NCI-H2107 (cell line): ENCODE measurements around the gene VAV2.

Source experiments
- DNase-seq: peaks from one replicate; lab custom pipeline; 2025; lab: John Stamatoyannopoulos, UW

Gene VAV2

GRCh38 chr9:133891741-133892140 lies 100.4 kb downstream of the VAV2 start:
- DNase-seq = no peak

DNA sequence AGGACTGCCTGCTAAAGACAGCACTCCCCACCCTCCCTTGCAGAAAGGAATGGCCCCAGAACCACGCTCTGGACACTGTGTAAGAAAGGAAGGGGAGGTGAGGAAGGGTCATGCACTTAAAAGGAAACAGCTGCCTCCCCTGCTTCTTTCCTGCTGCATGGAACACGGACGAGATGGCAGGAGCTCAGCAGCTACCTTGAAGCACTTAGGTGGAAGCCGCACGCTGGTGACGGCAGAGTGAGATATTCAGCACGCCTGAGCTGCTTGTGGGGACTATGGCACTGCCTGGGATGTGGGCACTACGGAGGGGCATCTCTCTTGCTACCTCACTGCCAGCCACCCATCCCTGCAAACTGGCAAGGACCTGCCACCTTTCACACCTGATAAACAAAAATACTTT lies 101.5 kb downstream of the VAV2 start:
- DNase-seq = no peak

GRCh38 chr9:133889584-133890301 lies 102.4 kb downstream of the VAV2 start:
- DNase-seq = peak; percentile 57

GRCh38 chr9:133888809-133889491 lies 103.2 kb downstream of the VAV2 start:
- no peak for DNase-seq

DNA sequence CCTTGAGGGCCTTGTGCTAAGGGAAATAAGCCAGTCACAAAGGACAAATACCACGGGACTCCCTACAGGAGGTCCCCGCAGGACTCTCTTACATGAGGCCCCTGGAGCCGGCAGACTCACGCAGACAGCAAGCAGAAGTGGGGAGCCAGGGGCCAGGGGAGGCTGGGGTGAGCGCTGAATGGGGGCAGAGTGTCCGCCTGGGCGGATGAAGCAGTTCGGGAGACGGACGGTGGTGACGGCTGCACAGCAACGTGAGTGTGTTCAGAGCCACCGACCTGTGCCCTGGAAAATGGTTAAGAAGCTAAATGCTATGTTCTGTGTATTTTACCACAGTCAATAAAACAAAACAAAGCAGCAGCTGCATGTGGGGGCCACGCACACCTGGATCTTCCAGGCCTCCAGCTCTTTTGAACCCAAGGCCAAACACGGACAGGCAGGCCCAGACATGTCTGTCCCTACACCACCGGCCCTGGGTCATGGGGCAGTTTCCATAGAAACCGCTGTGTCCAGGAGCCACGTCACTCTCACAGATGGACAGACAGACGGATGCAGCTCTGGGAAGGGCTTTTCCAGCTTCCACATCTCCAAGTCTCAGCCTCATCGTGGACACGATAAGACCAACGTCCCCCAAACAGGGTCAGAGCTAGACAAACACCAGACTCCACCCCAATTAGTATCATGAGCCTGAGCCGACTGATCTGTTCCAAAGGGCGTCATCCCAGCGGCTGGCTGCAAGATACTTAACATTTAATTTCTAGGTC lies 103.9 kb downstream of the VAV2 start:
- no peak for DNase-seq

DNA sequence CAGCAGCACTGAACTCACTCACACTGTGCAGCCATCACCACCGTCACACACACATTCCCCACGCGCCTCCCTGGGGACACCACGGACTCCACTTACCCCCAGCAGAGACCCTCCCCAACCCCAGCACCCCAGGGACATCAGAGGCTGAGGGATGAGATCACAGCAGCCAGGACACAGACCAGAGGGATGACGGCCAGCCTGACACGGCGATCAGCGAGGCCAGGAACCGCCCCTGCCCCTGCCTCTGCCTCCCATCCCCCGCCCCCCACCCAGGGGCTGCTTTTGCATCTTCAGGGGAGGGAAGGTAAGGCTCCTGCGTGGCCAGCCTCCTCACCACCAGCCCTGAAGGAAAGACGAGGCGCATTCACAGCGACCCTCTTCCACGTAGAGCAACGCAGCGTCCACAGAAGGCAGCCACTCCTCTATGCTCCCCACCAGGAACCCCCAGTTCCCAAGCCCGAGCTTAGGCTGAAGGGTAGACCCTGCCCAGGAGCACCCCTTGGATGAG lies 104.5 kb downstream of the VAV2 start:
- no peak for DNase-seq

DNA sequence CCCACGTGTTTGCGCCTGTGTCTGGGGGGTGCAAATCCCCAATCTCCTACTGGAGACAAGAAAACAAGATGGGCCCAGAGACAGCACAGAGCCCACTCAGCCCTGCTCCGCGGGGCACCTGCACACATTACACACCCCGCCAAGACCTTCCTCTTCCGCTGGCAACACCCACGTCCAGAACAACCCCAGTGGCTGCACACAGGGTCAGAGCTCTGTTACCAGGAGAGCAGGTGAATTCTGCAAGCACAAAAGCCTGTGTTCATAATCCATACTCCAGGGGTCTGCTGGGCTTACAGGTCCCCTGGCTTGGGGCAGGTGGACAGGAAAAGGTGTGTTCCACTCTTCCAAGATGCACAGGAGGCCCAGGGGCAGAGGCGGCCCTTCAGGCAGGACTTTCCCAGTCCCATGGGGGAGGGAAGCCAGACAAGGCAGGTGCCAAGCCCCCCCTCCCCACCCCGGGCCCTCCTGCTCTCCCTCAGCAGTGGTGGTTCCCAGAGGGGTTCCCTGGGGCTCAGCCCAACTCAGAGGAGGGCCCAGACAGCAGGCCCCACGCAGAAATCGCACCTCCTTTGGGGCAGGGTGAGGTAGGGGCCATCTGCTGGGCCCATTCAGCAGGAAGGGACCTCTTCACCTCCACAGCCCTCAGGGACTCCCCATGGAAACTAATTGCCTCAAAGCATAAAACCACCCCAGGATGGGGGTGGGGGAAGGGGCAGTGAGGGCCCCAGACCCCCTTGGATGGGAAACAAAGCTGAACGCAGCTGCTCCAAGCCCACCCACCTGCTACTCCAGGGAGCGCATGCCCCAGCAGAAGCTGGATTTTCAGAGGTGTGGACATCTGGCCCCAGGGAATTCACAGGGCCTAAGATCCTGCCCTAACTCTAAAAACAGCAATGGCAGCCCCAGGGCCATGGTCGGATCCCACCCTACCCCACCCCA lies 105.3 kb downstream of the VAV2 start:
- no peak for DNase-seq

- no peak for DNase-seq
Observed at GRCh38 chr9:133884907-133885744, 107.0 kb downstream of the VAV2 start.

GRCh38 chr9:133882849-133883755 lies 109.0 kb downstream of the VAV2 start:
- no peak for DNase-seq

DNA sequence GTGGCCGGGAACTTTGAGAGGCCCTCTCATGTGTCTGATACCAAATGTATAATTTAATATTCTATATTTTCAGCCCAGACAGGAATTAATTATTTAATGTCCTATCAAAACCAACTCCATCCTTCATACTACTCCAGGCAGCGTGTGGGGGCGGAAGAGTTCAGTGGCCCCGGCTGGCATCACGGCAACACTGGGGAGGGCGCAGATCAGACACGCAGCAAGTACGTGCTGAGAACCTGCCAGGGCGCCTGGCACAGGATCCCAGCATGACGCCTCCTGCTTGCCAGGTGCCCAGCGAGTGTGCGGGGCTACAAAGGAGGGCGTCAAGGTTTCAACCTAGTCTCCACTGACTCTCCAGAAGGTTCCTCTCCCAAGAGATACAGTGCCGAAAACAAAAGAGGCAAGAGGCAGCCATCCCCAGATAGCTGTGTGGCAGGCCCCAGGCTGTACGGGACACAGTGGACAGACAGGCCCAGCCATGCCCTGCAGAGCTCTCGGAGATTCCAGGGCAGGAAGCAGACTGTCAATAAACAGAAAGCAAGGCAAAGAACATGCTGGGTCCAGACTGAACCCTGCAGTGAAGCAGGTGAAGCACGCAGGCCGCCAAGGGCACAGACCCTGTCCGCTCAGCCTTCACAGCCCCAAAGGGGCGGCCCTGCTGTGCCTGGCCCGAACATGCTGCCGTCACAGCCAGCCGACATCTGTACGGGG lies 110.3 kb downstream of the VAV2 start:
- DNase-seq = peak; percentile 62

- DNase-seq = peak; percentile 62
Observed at GRCh38 chr9:133880851-133881661, 111.1 kb downstream of the VAV2 start.

DNA sequence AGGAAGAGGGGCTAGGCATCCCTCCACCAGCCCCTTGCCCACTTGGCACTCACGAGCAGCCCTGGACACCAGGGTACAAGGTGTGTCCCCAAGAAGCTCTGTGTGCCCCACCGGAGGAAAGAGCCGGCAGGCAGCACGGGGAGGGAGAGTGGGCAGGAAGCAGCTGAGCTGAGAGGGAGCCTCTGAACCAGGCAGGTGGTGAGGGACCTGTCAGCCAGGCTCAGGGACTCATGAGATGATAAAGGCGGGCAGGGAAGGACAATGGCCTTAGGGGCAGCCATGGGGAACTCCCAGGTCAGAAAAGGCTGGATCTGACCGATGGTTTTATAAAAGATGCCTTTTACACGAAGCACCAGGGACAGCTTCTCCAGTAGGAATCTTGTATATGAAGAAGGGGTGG lies 112.0 kb downstream of the VAV2 start:
- DNase-seq = no peak

DNA sequence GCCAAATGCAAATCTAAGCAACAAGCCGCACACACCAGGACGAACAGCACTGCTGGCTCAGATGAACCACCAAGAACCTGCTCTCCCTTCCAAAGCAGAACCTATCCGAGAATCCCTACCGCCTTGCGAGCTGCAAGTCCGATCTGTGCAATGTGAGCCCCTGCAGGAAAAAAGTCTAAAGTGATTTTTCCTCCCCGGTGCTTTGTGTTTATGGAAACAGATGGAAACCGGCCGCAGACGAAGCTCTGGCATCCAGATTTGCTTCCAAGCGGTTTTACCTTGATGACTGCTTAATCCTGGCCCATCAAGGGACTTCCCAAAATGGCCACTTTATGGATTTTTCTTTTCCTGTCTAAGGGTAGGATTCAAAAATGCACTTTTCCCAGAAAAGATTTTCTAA lies 112.5 kb downstream of the VAV2 start:
- no peak for DNase-seq

DNA sequence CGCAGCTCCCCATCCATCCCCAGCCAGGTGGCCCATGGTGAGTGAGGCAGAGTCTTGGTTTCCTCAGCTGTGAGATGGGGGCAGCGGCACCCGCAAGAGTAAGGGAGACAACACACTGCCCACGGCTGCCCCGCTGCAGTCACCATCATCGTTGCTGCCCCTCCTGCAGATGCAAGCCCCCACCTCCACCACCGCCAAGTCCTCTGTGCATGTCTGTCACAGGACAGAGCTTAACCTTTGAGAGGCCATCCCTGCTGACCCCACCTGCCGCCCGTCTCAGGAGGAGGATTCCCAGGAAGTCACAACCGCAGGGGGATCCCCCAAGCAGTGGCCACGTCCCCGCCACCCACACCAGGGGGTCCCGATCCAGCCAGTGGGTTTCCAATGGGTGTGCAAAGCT lies 113.7 kb downstream of the VAV2 start:
- DNase-seq = no peak

DNA sequence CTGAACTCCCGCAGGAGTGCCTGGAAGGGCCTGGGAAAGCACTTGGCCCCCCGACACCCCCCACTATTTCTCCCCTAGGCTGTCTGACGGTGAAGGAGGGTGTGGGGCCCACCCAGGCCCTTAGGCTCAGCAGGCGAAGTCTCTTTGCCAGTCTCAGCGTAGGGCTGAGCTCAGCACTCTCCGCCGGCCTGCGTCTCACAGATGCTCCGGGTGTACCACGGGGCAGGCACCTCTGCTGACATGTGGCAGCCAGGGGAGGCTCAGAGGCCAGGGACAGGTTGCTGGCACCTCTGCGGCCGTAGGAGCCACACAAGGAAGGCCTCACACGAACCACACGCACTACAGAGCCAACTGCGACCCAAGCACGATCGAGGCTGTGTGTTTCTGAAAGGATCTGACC lies 114.2 kb downstream of the VAV2 start:
- no peak for DNase-seq

GRCh38 chr9:133877327-133877726 lies 114.8 kb downstream of the VAV2 start:
- DNase-seq = no peak

- DNase-seq = no peak
Observed at GRCh38 chr9:133876836-133877235, 115.3 kb downstream of the VAV2 start.

DNA sequence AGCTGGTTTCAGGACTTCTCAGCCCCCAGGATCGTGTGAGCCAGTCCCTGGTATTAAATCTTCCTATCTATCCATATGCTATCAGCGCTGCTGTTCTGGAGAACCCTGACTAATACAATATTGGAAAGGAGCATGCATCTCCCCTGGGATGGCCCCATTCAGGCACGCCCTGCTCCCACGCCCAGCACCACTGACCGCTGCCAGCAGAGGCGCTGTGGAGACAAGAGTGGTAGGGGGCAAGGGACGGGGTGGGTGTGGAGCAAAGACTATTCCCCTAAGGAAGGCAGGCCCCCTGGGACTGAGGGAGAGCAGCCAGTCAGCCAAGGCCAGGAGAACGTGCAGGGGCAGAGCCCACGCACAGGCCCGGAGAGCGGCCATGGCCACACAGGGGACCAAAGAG lies 116.0 kb downstream of the VAV2 start:
- no peak for DNase-seq
